NCI-H187 treated with DMSO at 0.1 percent for 48 hours (cell line): ENCODE measurements around the gene LY9.
"Not testable (repeated sequence)": the region's sequence is repeated elsewhere in the genome, so short reads cannot be mapped to it uniquely, and the experiment has no call there.

Experiments
- DNase-seq: peaks from one replicate; lab custom pipeline; 2025; lab: John Stamatoyannopoulos, UW

The LY9 gene

GRCh38 chr1:160865337-160865736 lies 69.4 kb downstream of the LY9 start:
- no peak for DNase-seq

- DNase-seq = no peak
Measured at GRCh38 chr1:160866001-160866694, 70.2 kb downstream of the LY9 start.

- DNase-seq = no peak
Measured at GRCh38 chr1:160866695-160867260, 70.8 kb downstream of the LY9 start.

GRCh38 chr1:160867651-160868050 lies 71.7 kb downstream of the LY9 start:
- not testable (repeated sequence) for DNase-seq

GRCh38 chr1:160868141-160868540 lies 72.2 kb downstream of the LY9 start:
- DNase-seq = no peak

GRCh38 chr1:160874935-160875334 lies 79.0 kb downstream of the LY9 start:
- no peak for DNase-seq

GRCh38 chr1:160875591-160875990 lies 79.6 kb downstream of the LY9 start:
- not testable (repeated sequence) for DNase-seq

GRCh38 chr1:160876311-160876710 lies 80.3 kb downstream of the LY9 start:
- DNase-seq = no peak

- DNase-seq = no peak
Measured at GRCh38 chr1:160877221-160877620, 81.2 kb downstream of the LY9 start.
